DND-41 (cell line): Measurements from ENCODE around the gene AKAP13.

Experiments
- ATAC-seq: fragments of 200-7000 bp; cut with Tn5 transposase; 3 replicates; pipeline ENCODE4 v1.9.1; 2021; ENCODE audit warnings: low read depth; ENCODE audit not compliant: insufficient read depth
- DNase-seq: peaks from one replicate; pipeline ENCODE4 v3.0.0-alpha.2; 2020
- H2AFZ ChIP-seq: 2 replicates; pipeline ENCODE4 v1.6.0; 2012; ENCODE audit warnings: low read depth, low read length
- H3K27ac ChIP-seq: 2 replicates; pipeline ENCODE4 v1.5.1; 2012; ENCODE audit warnings: low read length, inconsistent platforms
- H3K27me3 ChIP-seq: fragments of 200-600 bp; sonication (generic); 2 replicates; pipeline ENCODE4 v1.6.0; 2012; ENCODE audit warnings: low read length, mild to moderate bottlenecking, inconsistent platforms; ENCODE audit not compliant: insufficient read depth, poor library complexity
- H3K36me3 ChIP-seq: 2 replicates; pipeline ENCODE4 v1.5.1; 2012; ENCODE audit warnings: low read length, inconsistent platforms; ENCODE audit not compliant: insufficient read depth
- H3K4me1 ChIP-seq: 2 replicates; pipeline ENCODE4 v1.5.1; 2012; ENCODE audit warnings: mild to moderate bottlenecking, low read length; ENCODE audit not compliant: insufficient read depth
- H3K4me2 ChIP-seq: 2 replicates; pipeline ENCODE4 v1.6.0; 2012; ENCODE audit warnings: mild to moderate bottlenecking, moderate library complexity, low read length, inconsistent platforms; ENCODE audit not compliant: insufficient read depth
- H3K4me3 ChIP-seq, 2 experiments: fragments of 200-600 bp in 1 of 2; shearing (Covaris generic) in 1 of 2; 2 replicates each; pipeline ENCODE4 v1.5.1; 2012 to 2016; ENCODE audit warnings: inconsistent platforms in 2 of 2, low read length in 2 of 2, mild to moderate bottlenecking in 2 of 2, low read depth in 1 of 2, moderate library complexity in 1 of 2
- H3K79me2 ChIP-seq: 2 replicates; pipeline ENCODE4 v1.6.0; 2012; ENCODE audit warnings: low read length, inconsistent platforms; ENCODE audit not compliant: insufficient read depth
- H3K9ac ChIP-seq: 2 replicates; pipeline ENCODE4 v1.6.0; 2012; ENCODE audit warnings: low read depth, mild to moderate bottlenecking, inconsistent platforms, low read length, moderate library complexity
- H3K9me3 ChIP-seq: 2 replicates; pipeline ENCODE4 v1.5.1; 2012; ENCODE audit warnings: low read length, moderate library complexity, mild to moderate bottlenecking, inconsistent platforms; ENCODE audit not compliant: insufficient read depth, severe bottlenecking
- H4K20me1 ChIP-seq: 2 replicates; pipeline ENCODE4 v1.6.0; 2012; ENCODE audit warnings: low read length; ENCODE audit not compliant: insufficient read depth
- CTCF ChIP-seq: IDR thresholded peaks from 2 replicates; pipeline ENCODE4 v1.5.1; 2012; ENCODE audit warnings: borderline replicate concordance, low read length, moderate library complexity, mild to moderate bottlenecking; ENCODE audit not compliant: poor library complexity, severe bottlenecking; ENCODE audit errors: extremely low read depth
- EZH2 ChIP-seq: IDR thresholded peaks from 3 replicates; pipeline ENCODE4 v1.6.1; 2012; ENCODE audit warnings: borderline replicate concordance, low read depth, mild to moderate bottlenecking, moderate library complexity, low read length, inconsistent platforms; ENCODE audit not compliant: severe bottlenecking

Gene AKAP13

GRCh38 chr15:85692873-85693272 is 312.5 kb downstream of the AKAP13 start:
- Histone ChIP-seq H3K36me3 (peaks cover 38% of the 10 kb centered on the region), H3K27me3 (no peaks in the 10 kb centered on the region), H3K27ac (no peak overlapping the region), H2AFZ (no peak overlapping the region), H3K79me2 (peaks cover 36% of the 10 kb centered on the region), H3K9ac (no peak overlapping the region), H3K9me3 (no peaks in the 10 kb centered on the region), H4K20me1 (no peaks in the 10 kb centered on the region), H3K4me1 (peaks cover 45% of the 10 kb centered on the region), H3K4me2 (no peak overlapping the region), H3K4me3 (no peak overlapping the region)
- ATAC-seq (no peak), DNase-seq (no peak)
- TF ChIP-seq CTCF: no peak
- no peak for TF ChIP-seq EZH2

- TF ChIP-seq CTCF (no peak), EZH2 (no peak)
- Histone ChIP-seq H2AFZ (no peak overlapping the region), H3K9me3 (no peaks in the 10 kb centered on the region), H3K4me1 (peaks cover 43% of the 10 kb centered on the region), H3K36me3 (peaks cover 38% of the 10 kb centered on the region), H3K4me2 (no peak overlapping the region), H3K9ac (no peak overlapping the region), H3K4me3 (no peak overlapping the region), H3K27ac (no peak overlapping the region), H3K27me3 (no peaks in the 10 kb centered on the region), H3K79me2 (peaks cover 36% of the 10 kb centered on the region), H4K20me1 (no peaks in the 10 kb centered on the region)
- ATAC-seq (no peak), DNase-seq (no peak)
Observed at GRCh38 chr15:85693277-85693676, 312.9 kb downstream of the AKAP13 start.

GRCh38 chr15:85694091-85694490 is 313.7 kb downstream of the AKAP13 start:
- H2AFZ ChIP-seq: no peak overlapping the region
- ATAC-seq: no peak
- H4K20me1 ChIP-seq: no peaks in the 10 kb centered on the region
- peaks cover 38% of the 10 kb centered on the region for H3K79me2 ChIP-seq
- H3K9ac ChIP-seq: no peak overlapping the region
- H3K27me3 ChIP-seq: no peaks in the 10 kb centered on the region
- no peak for DNase-seq
- peaks cover 35% of the 10 kb centered on the region for H3K4me1 ChIP-seq
- H3K36me3 ChIP-seq: peaks cover 38% of the 10 kb centered on the region
- H3K4me3 ChIP-seq: no peak overlapping the region
- TF ChIP-seq EZH2: no peak
- TF ChIP-seq CTCF: no peak
- H3K27ac ChIP-seq: no peak overlapping the region
- H3K9me3 ChIP-seq: no peaks in the 10 kb centered on the region
- no peak overlapping the region for H3K4me2 ChIP-seq

GRCh38 chr15:85700767-85701166 is 320.4 kb downstream of the AKAP13 start:
- Histone ChIP-seq H3K27ac (no peak overlapping the region), H3K4me2 (no peak overlapping the region), H4K20me1 (no peaks in the 10 kb centered on the region), H2AFZ (no peak overlapping the region), H3K27me3 (no peaks in the 10 kb centered on the region), H3K79me2 (peaks cover 48% of the 10 kb centered on the region), H3K4me3 (no peak overlapping the region), H3K4me1 (peaks cover 43% of the 10 kb centered on the region), H3K9me3 (no peaks in the 10 kb centered on the region), H3K9ac (no peak overlapping the region), H3K36me3 (peaks cover 17% of the 10 kb centered on the region; the same call in 1 of the 2 replicates)
- ATAC-seq: no peak
- DNase-seq: no peak
- TF ChIP-seq CTCF: no peak
- TF ChIP-seq EZH2: no peak
